GM18951 (cell line): ENCODE data around the gene JUP.

Source experiments
- POLR2A ChIP-seq: IDR thresholded peaks from 4 replicates; pipeline ENCODE4 v1.6.1; 2011; ENCODE audit warnings: mild to moderate bottlenecking; ENCODE audit not compliant: insufficient read length, insufficient read depth; ENCODE audit errors: extremely low read depth
- in situ Hi-C: fragments of 300-500 bp; cut with MboI; formaldehyde crosslinking; loops from one replicate; pipeline ENCODE4 v1.12.0; 2022; ENCODE audit warnings: low sequenced_read_pairs, mixed read lengths, inconsistent platforms; ENCODE audit not compliant: unreplicated experiment

Gene JUP

GRCh38 chr17:41769985-41770384, 16.5 kb downstream of the JUP start:
- in situ Hi-C loops: no loop called here
- no peak for TF ChIP-seq POLR2A

GRCh38 chr17:41769346-41769862, 17.1 kb downstream of the JUP start:
- in situ Hi-C loops: no loop called here
- no peak for TF ChIP-seq POLR2A

GRCh38 chr17:41768682-41769288, 17.7 kb downstream of the JUP start:
- in situ Hi-C loops: no loop called here
- no peak for TF ChIP-seq POLR2A

GRCh38 chr17:41767324-41768042, 19.0 kb downstream of the JUP start:
- no peak for TF ChIP-seq POLR2A
- in situ Hi-C loops: no loop called here

DNA sequence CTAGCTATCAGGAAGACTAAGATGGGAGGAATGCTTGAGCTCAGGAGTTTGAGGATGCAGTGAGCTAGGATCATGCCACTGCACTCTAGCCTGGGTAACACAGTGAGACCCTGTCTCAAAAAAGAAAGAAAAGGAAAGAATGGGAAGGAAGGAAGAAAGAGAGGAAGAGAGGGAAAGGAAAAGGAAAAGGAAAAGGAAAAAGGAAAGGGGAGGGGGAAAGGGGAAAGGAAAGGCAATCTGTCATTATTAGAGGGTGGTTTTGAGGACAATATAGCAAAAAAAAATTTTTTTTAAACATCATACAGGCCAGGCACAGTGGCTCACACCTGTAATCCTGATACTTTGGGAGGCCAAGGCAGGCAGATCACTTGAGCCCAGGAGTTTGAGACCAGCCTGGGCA, 20.4 kb downstream of the JUP start:
- in situ Hi-C loops: no loop called here
- TF ChIP-seq POLR2A: no peak

GRCh38 chr17:41763327-41763726, 23.2 kb downstream of the JUP start:
- in situ Hi-C loops: no loop called here
- TF ChIP-seq POLR2A: no peak

DNA sequence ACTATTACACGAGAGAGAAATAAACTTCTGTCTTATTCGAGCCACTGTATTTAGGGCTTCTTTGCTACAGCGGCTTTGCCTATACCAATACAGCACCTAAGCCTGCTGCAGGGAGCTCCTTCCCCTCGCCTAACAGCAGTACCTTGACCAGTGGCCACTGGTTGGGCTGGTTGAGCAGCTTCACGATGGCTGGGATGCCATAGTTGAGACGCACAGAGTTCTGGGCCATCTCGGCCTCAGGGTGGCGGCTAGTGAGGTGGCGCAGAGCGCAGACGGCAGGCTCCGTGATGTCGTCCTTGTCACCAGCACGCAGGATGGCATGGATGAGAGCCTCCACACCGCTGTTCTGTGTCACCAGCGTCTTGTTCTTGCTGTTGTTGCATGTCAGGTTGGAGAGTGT, 23.7 kb downstream of the JUP start:
- no peak for TF ChIP-seq POLR2A
- in situ Hi-C loops: no loop called here

- in situ Hi-C loops: no loop called here
Observed at GRCh38 chr17:41762391-41762790, 24.1 kb downstream of the JUP start.

GRCh38 chr17:41760878-41761277, 25.6 kb downstream of the JUP start:
- no peak for TF ChIP-seq POLR2A
- in situ Hi-C loops: no loop called here

More at GRCh38 chr17:41762391-41762790, 24.1 kb downstream of the JUP start:
- TF ChIP-seq POLR2A: no peak

- TF ChIP-seq POLR2A: no peak
- in situ Hi-C loops: no loop called here
Observed at GRCh38 chr17:41758601-41759000, 27.9 kb downstream of the JUP start.

- no peak for TF ChIP-seq POLR2A
- in situ Hi-C loops: no loop called here
Observed at GRCh38 chr17:41754066-41754465, 32.4 kb downstream of the JUP start.

DNA sequence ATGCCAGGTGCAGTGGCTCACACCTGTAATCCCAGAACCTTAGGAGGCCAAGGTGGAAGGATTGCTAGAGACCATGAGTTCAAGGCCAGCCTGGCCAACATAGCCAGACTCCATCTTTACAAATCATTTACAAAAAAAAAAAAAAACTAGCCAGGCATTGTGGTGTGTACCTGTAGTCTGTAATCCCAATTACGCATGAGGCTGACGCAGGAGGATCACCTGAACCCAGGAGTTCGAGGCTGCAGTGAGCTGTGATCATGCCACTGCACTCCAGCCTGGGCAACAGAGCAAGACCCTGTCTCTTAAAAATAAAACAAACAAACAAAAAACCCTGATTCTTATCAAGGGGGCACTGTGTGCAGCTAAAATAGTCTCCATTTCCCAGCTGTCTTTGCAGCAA, 35.2 kb downstream of the JUP start:
- in situ Hi-C loops: no loop called here
- no peak for TF ChIP-seq POLR2A

GRCh38 chr17:41750862-41751261, 35.6 kb downstream of the JUP start:
- TF ChIP-seq POLR2A: no peak
- in situ Hi-C loops: no loop called here

DNA sequence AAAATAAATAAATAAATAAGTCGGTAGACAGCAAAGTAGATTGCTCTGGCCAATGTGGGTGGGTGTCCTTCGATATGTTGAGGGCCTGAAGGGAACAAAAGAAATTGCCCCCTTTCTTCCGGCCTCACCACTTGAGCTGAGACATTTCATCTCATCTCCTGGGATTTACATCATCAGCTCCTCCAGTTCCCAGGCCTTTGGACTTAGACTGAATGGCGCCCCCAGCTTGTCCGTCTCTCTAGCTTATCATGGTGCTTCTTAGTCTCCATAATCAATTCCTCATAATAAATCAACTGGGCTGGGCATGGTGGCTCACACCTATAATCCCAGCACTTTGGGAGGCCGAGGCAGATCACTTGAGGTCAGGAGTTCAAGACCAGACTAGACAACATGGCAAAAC, 38.2 kb downstream of the JUP start:
- no peak for TF ChIP-seq POLR2A
- in situ Hi-C loops: no loop called here
